Panc1 (cell line): ENCODE measurements around the gene PSMB9. TPM values are rescaled to one million over a fixed set of nuclear protein-coding genes. Genes with fewer than 3 reads are reported as not detected.

ENCODE experiments used
- ATAC-seq: fragments of 200-7000 bp; cut with Tn5 transposase; 2 replicates; pipeline ENCODE4 v1.9.1; 2020; ENCODE audit warnings: mild to moderate bottlenecking, moderate library complexity
- BruUV-seq: library from RNA; stranded (reverse); fragments of 400-500 nt; replicated peaks from 2 replicates; lab custom pipeline; 2021; lab: Mats Ljungman, UMichigan
- CTCF ChIA-PET: fragments of 300-600 bp; sonication (Branson Sonifier 250); formaldehyde crosslinking; loops from one replicate; lab custom pipeline; 2022; ENCODE audit warnings: antibody characterized with exemption; lab: Charles Lee
- POLR2A ChIA-PET: fragments of 300-600 bp; sonication (Branson Sonifier 250); formaldehyde crosslinking; loops from one replicate; lab custom pipeline; 2022; ENCODE audit warnings: antibody characterized with exemption; lab: Charles Lee
- DNase-seq: peaks from one replicate; pipeline ENCODE4 v3.0.0-alpha.2; 2010; ENCODE audit warnings: low read depth, low spot score
- H3K27ac ChIP-seq: 2 replicates; pipeline ENCODE4 v1.5.1; 2011; ENCODE audit warnings: mild to moderate bottlenecking, low read length, inconsistent platforms
- H3K27me3 ChIP-seq: fragments of 200-500 bp; sonication (Bioruptor generic); 2 replicates; pipeline ENCODE4 v1.6.0; 2014; ENCODE audit warnings: low read length, inconsistent platforms; ENCODE audit not compliant: control insufficient read depth, insufficient read depth
- H3K36me3 ChIP-seq: fragments of 200-500 bp; sonication (Bioruptor generic); 2 replicates; pipeline ENCODE4 v1.5.1; 2014; ENCODE audit warnings: inconsistent platforms, mild to moderate bottlenecking, low read length, moderate library complexity; ENCODE audit not compliant: control insufficient read depth, insufficient read depth
- H3K4me1 ChIP-seq: 2 replicates; pipeline ENCODE4 v1.5.1; 2011; ENCODE audit warnings: inconsistent platforms, mild to moderate bottlenecking, low read length, moderate library complexity; ENCODE audit not compliant: control insufficient read depth, insufficient read depth
- H3K4me3 ChIP-seq, 2 experiments: 2 replicates each; pipeline ENCODE4 v1.5.1; 2011 to 2012; ENCODE audit warnings: low read depth in 2 of 2, low read length in 2 of 2, mild to moderate bottlenecking in 2 of 2, inconsistent platforms in 1 of 2, moderate library complexity in 1 of 2
- H3K9me3 ChIP-seq: fragments of 200-500 bp; sonication (Bioruptor generic); 2 replicates; pipeline ENCODE4 v1.5.1; 2014; ENCODE audit warnings: low read depth, mild to moderate bottlenecking, inconsistent platforms, low read length, moderate library complexity; ENCODE audit not compliant: control insufficient read depth, insufficient read depth
- CTCF ChIP-seq: fragments of 450-650 bp; IDR thresholded peaks from 2 replicates; pipeline ENCODE4 v1.5.1; 2017; ENCODE audit warnings: mild to moderate bottlenecking
- POLR2AphosphoS5 ChIP-seq: IDR thresholded peaks from 2 replicates; pipeline ENCODE4 v1.6.1; 2012; ENCODE audit warnings: mild to moderate bottlenecking, low read depth, low read length, moderate library complexity
- REST ChIP-seq, 2 experiments: IDR thresholded peaks; 2 replicates each; pipeline ENCODE4 v1.6.1; 2011 to 2012; ENCODE audit warnings: low read depth in 2 of 2, control low read depth in 1 of 2, low read length in 1 of 2, mild to moderate bottlenecking in 1 of 2, moderate library complexity in 1 of 2; ENCODE audit not compliant: insufficient read depth in 1 of 2
- SIN3A ChIP-seq: IDR thresholded peaks from 2 replicates; pipeline ENCODE4 v1.6.1; 2012; ENCODE audit warnings: low read depth, mild to moderate bottlenecking, low read length, moderate library complexity, borderline replicate concordance; ENCODE audit not compliant: insufficient read depth
- TCF7L2 ChIP-seq: IDR thresholded peaks from 2 replicates; pipeline ENCODE4 v1.6.1; 2011; ENCODE audit warnings: mild to moderate bottlenecking, low read depth, low read length, inconsistent platforms
- in situ Hi-C: cut with HindIII; loops from 2 replicates; pipeline ENCODE4 v1.10.0; 2016; ENCODE audit warnings: low sequenced_read_pairs, low pct_unique_long_range_greater_than_20kb
- intact Hi-C: fragments of 100-400 bp; cut with micrococcal nuclease; formaldehyde crosslinking; loops from one replicate; pipeline ENCODE4 v1.10.0; 2022; ENCODE audit not compliant: unreplicated experiment
- total RNA-seq: library from RNA; stranded (reverse); gene quantifications from one replicate; pipeline ENCODE4 v1.2.1, GENCODE V29; 2021; ENCODE audit not compliant: unreplicated experiment

Gene PSMB9
- total RNA-seq, 1 experiment from 2014 or later = 41.5 TPM

- Histone ChIP-seq H3K36me3 (no peaks in the 10 kb centered on the region; the same call in 1 of the 2 replicates), H3K9me3 (no peaks in the 10 kb centered on the region), H3K4me1 (peaks cover 3% of the 10 kb centered on the region; the same call in 1 of the 2 replicates), H3K27me3 (no peaks in the 10 kb centered on the region), H3K27ac (no peak overlapping the region), H3K4me3 (no peak overlapping the region)
- DNase-seq (no peak), ATAC-seq (no peak)
- ChIA-PET CTCF (interaction anchor here (1.2 kb wide), 1 partner anchor 95 kb away, joined by 3 read pairs; no protein-coding TSS in a partner anchor), POLR2A (no interaction called here)
- no TSS peak for BruUV-seq
- intact Hi-C loops = loop anchor here (5.0 kb wide), 2 partner anchors 58 to 93 kb away; no protein-coding TSS in a partner anchor
- TF ChIP-seq SIN3A (no peak), TCF7L2 (no peak), REST (IDR thresholded peaks at IDR 0.05; ENCODE audit: insufficient read depth in 1 of 2, low read depth in 2 of 2, low read length in 1 of 2) (no peak), POLR2AphosphoS5 (no peak), CTCF (no peak)
- in situ Hi-C loops = no loop called here
Observed at GRCh38 chr6:32889533-32889932, 35.5 kb downstream of the PSMB9 start.

GRCh38 chr6:32890831-32891230, 36.8 kb downstream of the PSMB9 start:
- intact Hi-C loops (no loop called here), in situ Hi-C loops (no loop called here)
- Histone ChIP-seq H3K36me3 (peaks cover 2% of the 10 kb centered on the region; the same call in 1 of the 2 replicates), H3K4me3 (no peak overlapping the region), H3K9me3 (no peaks in the 10 kb centered on the region), H3K27ac (no peak overlapping the region), H3K4me1 (peaks cover 9% of the 10 kb centered on the region), H3K27me3 (no peaks in the 10 kb centered on the region)
- TF ChIP-seq CTCF = no peak
- TF ChIP-seq SIN3A = no peak
- no peak for TF ChIP-seq REST (IDR thresholded peaks at IDR 0.05; ENCODE audit: insufficient read depth in 1 of 2, low read depth in 2 of 2, low read length in 1 of 2)
- no peak for TF ChIP-seq TCF7L2
- no peak for TF ChIP-seq POLR2AphosphoS5
- DNase-seq (no peak), ATAC-seq (no peak)
- ChIA-PET POLR2A (no interaction called here), CTCF (interaction anchor here (1.2 kb wide), 1 partner anchor 94 kb away, joined by 3 read pairs; no protein-coding TSS in a partner anchor)
- no TSS peak for BruUV-seq
